ENCODE measurements around the gene CYP26A1.

The CYP26A1 gene

GRCh38 chr10:93079663-93080349 lies 6.1 kb downstream of the CYP26A1 start:
- no peak overlapping the region for H3K4me3 ChIP-seq (ENCODE audit: control insufficient read depth, low read depth, low read length)
- DNase-seq (ENCODE audit: low read depth) = no peak
- TF ChIP-seq CTCF (conservative IDR thresholded peaks at IDR 0.05; ENCODE audit: control insufficient read depth, insufficient read depth, low read depth, low read length) = no peak

GRCh38 chr10:93080350-93081046 lies 6.8 kb downstream of the CYP26A1 start:
- peak; percentile 31 for DNase-seq (ENCODE audit: low read depth)
- no peak overlapping the region for H3K4me3 ChIP-seq (ENCODE audit: control insufficient read depth, low read depth, low read length)
- TF ChIP-seq CTCF (conservative IDR thresholded peaks at IDR 0.05; ENCODE audit: control insufficient read depth, insufficient read depth, low read depth, low read length) = peak; percentile 75

GRCh38 chr10:93081318-93081717 lies 7.6 kb downstream of the CYP26A1 start:
- no peak overlapping the region for H3K4me3 ChIP-seq (ENCODE audit: control insufficient read depth, low read depth, low read length)
- DNase-seq (ENCODE audit: low read depth) = no peak
- no peak for TF ChIP-seq CTCF (conservative IDR thresholded peaks at IDR 0.05; ENCODE audit: control insufficient read depth, insufficient read depth, low read depth, low read length)

GRCh38 chr10:93081834-93082233 lies 8.1 kb downstream of the CYP26A1 start:
- no peak overlapping the region for H3K4me3 ChIP-seq (ENCODE audit: control insufficient read depth, low read depth, low read length)
- no peak for TF ChIP-seq CTCF (conservative IDR thresholded peaks at IDR 0.05; ENCODE audit: control insufficient read depth, insufficient read depth, low read depth, low read length)
- DNase-seq (ENCODE audit: low read depth) = no peak

- no peak for TF ChIP-seq CTCF (conservative IDR thresholded peaks at IDR 0.05; ENCODE audit: control insufficient read depth, insufficient read depth, low read depth, low read length)
- H3K4me3 ChIP-seq (ENCODE audit: control insufficient read depth, low read depth, low read length) = no peak overlapping the region
- no peak for DNase-seq (ENCODE audit: low read depth)
Measured at GRCh38 chr10:93083743-93084539, 10.2 kb downstream of the CYP26A1 start.

- no peak overlapping the region for H3K4me3 ChIP-seq (ENCODE audit: control insufficient read depth, low read depth, low read length)
- TF ChIP-seq CTCF (conservative IDR thresholded peaks at IDR 0.05; ENCODE audit: control insufficient read depth, insufficient read depth, low read depth, low read length) = no peak
- DNase-seq (ENCODE audit: low read depth) = no peak
Measured at GRCh38 chr10:93085272-93085859, 11.7 kb downstream of the CYP26A1 start.

All from fibroblast of mammary gland (primary cell).